HG02981 (cell line): ENCODE results near the gene ALX3.

Experiments
- ATAC-seq: cut with Tn5 transposase; IDR thresholded peaks from one replicate; pipeline ENCODE4 v1.9.1; 2021; ENCODE audit warnings: mild to moderate bottlenecking, moderate library complexity; ENCODE audit not compliant: unreplicated experiment

ALX3 gene

DNA sequence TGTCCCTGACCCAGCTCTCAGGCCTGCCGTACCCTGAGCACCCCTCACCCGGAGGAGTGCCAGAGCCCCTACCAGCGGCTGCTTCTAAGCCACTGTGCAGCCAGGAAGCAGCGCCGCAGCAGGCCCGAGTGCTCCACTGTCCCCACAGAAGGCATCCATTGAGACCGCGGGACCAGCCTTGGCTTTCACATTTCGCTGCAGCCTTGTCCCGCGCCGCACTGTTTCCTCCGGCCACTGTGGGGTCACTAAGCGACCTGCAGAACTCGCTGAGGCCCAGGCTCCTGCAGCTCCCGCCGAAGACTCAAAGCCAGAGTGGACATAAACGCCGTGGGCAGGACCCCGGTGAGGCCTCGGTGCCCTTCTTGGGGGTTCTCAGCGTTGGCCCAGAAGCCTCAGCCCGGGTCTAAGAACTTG is 3.0 kb downstream of the ALX3 start:
- no peak for ATAC-seq

DNA sequence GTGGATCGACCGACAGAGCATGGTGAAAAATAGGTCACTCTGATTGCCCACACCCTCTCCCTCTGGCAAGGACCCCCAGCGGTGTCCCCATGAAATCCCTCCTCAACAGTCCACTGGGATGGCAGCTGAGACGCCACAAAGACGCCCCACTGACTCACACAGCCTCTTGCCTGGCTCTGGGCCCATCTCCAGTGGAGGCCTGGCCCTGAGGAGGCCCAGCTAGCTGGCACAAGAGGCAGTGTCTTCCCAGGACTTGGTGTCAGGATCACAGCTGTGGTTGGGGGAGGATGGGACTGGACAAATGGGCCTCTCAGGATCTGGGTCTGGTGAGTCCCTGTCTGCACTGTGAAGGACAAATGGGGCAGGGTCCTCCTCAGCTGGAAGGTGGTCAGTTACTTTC is 4.6 kb downstream of the ALX3 start:
- ATAC-seq: no peak

DNA sequence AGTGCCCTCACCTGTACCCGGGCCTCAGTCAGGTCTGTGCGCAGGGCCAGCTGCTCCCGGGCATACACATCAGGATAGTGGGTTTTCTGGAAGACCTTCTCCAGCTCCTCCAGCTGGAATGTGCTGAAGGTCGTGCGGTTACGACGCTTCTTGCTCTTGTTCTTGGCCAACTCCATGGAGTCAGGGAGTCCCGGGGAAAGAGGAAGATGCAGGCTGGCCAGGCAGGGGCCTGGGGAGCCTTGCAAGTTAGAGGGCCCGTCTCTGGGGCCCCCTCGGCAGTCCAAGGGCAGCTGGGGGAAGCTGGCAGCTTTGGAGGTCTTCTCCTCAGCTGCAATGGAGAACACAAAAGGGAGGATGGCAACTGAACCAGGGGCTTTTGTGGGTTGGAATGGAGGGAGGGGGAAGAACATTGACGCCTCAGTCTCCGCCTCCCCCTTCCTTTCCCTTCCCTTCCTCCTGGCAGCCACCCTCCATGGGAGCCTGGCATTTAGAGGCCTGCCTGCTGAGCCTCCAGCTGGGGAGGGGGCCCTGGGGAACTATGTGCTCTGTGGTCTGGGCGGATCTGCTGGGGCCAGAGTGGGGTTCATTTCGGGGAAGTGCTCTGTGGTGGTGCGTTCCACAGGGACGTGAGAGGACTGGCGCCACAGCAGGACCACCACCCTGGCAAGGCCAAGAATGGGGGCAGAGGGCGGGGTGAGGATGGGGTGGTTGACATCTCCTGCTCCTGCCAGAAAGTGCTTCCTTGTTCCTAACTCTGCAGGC is 5.7 kb downstream of the ALX3 start:
- no peak for ATAC-seq

GRCh38 chr1:110063781-110064180 is 6.7 kb downstream of the ALX3 start:
- ATAC-seq: no peak

- no peak for ATAC-seq
Measured at GRCh38 chr1:110062612-110063011, 7.9 kb downstream of the ALX3 start.

DNA sequence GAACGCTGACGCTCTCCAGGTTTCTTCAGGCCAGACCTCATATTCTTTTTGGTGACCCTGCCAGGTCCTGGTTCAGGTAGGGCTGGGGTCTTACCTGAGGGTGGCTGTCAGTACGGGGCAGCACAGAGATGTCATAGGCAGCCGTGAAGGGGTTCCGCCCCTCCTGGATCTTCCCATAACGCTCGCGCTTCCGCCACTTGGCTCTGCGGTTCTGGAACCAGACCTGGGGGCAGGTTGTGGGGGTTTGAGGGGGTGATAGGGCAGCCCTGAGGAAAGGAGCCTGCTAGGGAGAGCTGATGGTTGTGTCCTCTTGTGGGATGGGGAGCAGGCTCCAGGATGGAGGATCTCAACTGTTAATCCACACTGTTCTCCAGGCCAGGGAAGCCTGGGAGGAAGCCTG is 9.1 kb downstream of the ALX3 start:
- ATAC-seq: no peak

GRCh38 chr1:110060662-110061060 is 9.8 kb downstream of the ALX3 start:
- no peak for ATAC-seq

GRCh38 chr1:110060034-110060661 is 10.3 kb downstream of the ALX3 start:
- ATAC-seq: no peak

GRCh38 chr1:110059133-110059863 is 11.2 kb downstream of the ALX3 start:
- no peak for ATAC-seq

- no peak for ATAC-seq
Measured at GRCh38 chr1:110058591-110058990, 11.9 kb downstream of the ALX3 start.

GRCh38 chr1:110057963-110058518 is 12.4 kb downstream of the ALX3 start:
- no peak for ATAC-seq

- ATAC-seq: no peak
Measured at GRCh38 chr1:110056776-110057175, 13.7 kb downstream of the ALX3 start.

- no peak for ATAC-seq
Measured at GRCh38 chr1:110056285-110056683, 14.2 kb downstream of the ALX3 start.

- no peak for ATAC-seq
Measured at GRCh38 chr1:110055493-110056284, 14.8 kb downstream of the ALX3 start.

GRCh38 chr1:110053552-110054428 is 16.7 kb downstream of the ALX3 start:
- peak; percentile 51 for ATAC-seq

- no peak for ATAC-seq
Measured at GRCh38 chr1:110051262-110051648, 19.2 kb downstream of the ALX3 start.

DNA sequence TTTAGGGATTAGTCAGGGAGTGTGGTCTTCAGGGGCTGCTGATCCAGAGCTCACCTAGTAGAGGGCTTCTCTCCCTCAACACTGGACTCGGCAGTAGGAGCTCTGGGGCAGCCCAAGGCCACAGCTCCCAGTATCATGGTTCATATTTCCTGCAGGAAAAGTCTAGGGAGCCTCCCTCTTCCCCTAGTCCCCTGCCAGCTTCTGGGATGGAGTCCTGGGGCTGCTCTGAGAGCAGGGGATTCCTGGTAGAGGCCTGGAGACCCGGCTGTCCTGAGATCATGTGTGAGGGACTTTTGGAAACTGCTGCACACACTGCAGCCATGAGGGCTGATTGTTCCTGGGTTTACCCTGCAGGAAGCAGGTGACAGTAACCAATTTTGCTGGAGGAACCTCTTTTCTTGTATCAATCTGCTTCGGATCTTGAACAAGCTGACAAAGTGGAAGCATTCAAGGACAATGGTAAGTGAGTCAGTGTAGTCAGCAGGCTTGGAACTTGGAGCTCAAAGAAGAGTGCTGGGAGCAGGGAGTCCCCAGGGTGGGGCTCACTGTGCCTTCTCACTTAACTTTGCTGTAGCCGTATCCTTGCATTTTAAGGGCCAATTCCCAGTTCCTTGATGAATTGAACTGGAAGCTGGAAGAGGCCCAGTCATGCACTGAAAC is 19.7 kb downstream of the ALX3 start:
- ATAC-seq: no peak

DNA sequence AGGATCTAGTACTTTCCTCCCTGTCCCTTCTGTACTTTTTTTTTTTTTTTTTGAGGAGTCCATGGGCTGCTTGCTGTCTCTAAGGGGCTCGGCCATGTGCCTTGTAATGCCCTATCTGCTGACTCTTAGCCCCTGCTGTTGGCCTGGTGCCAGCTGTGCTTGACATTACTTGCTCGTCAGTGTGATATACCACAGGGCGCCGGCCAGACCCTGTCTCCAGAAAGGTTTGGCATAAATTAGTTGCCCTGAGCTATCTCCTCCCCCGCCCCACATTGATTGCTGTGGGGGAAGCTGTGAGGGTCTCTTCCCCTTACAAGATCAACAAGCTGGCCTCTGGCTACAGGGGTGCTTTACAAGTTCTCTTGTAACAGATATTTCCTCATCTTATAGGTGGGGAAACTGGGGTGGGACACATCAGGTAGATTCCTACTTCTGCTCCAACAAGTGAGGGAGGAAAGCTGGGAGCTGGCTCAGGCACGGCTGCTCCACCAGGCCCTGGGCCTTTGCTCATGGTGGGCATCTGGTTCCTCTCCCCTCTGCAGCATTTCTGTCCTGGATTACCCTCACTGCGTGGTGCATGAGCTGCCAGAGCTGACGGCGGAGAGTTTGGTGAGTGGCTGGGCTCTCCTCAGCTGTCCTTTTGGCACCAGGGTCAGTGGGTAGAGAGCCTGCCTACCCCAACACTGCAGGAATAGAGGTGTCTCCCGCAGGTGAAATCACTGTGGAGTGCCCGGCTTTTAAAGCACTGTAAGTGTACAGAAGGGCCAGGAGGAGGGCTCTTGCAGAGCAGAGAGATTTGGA is 20.5 kb downstream of the ALX3 start:
- no peak for ATAC-seq
